GM21526 (cell line): Measurements from ENCODE around the gene LARP4.
"Not testable (repeated sequence)": the region's sequence is repeated elsewhere in the genome, so short reads cannot be mapped to it uniquely, and the experiment has no call there.

Experiments used
- ATAC-seq: cut with Tn5 transposase; IDR thresholded peaks from one replicate; pipeline ENCODE4 v1.9.1; 2021; ENCODE audit warnings: moderate library complexity; ENCODE audit not compliant: unreplicated experiment, low FRiP score

Gene LARP4

GRCh38 chr12:50400104-50400637, 514 bp upstream of the LARP4 start:
- ATAC-seq = peak; percentile 6

DNA sequence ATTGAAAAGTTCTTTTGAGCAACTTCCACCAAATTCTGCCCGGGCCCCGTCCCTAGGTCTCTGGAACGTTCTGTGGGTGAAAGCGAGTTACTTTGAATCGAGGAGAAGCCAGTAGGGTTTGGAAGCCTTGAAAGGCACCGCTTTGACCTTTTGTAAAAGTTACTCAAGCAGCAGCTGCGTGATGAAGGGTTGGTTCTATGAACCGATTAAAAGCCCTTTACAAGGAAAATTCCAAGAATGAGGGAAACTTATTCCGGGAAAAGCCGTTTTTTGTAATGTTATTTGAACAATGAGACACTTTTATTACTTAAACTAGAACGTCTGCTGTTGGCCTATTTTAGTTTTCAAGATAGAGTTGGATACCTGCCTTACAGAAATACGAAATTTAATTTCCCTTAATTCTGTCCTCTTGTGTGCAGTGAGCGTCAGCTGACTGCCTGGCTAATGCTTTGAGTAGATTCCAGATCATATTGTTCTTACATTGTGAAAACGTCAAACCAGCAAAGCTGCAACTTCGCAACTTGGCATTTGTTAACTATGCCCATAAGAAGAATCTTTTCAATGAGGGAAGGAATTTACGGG, 906 bp downstream of the LARP4 start:
- no peak for ATAC-seq

GRCh38 chr12:50402264-50403000, 1.7 kb downstream of the LARP4 start:
- no peak for ATAC-seq

DNA sequence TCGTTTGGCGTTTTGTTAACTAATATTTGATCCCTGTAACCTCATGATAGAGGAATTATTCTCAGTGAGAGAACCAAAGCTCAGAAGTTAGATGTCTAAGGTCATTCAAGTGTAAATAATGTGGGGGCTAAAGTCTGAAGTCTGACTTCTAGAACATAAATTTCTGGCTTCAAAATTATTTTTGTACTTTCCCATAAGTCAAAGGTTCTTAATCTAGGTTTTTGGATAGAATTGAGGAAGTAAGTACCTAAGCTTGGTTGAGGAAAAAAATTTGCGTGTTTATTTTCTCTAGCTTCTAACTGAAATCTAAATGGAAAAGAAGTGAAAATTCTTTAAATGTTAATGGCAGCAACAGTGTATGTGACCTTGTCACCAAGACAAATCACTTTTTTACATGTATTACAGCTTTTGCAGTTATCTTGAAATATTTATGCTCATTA, 2.3 kb downstream of the LARP4 start:
- ATAC-seq = no peak

GRCh38 chr12:50404307-50404706, 3.6 kb downstream of the LARP4 start:
- no peak for ATAC-seq

GRCh38 chr12:50411051-50411660, 10.5 kb downstream of the LARP4 start:
- no peak for ATAC-seq

GRCh38 chr12:50415899-50416479, 15.3 kb downstream of the LARP4 start:
- ATAC-seq = no peak

GRCh38 chr12:50419112-50419909, 18.6 kb downstream of the LARP4 start:
- no peak for ATAC-seq

- not testable (repeated sequence) for ATAC-seq
Measured at GRCh38 chr12:50422855-50423254, 22.2 kb downstream of the LARP4 start.

- ATAC-seq = not testable (repeated sequence)
Measured at GRCh38 chr12:50423342-50423741, 22.7 kb downstream of the LARP4 start.

DNA sequence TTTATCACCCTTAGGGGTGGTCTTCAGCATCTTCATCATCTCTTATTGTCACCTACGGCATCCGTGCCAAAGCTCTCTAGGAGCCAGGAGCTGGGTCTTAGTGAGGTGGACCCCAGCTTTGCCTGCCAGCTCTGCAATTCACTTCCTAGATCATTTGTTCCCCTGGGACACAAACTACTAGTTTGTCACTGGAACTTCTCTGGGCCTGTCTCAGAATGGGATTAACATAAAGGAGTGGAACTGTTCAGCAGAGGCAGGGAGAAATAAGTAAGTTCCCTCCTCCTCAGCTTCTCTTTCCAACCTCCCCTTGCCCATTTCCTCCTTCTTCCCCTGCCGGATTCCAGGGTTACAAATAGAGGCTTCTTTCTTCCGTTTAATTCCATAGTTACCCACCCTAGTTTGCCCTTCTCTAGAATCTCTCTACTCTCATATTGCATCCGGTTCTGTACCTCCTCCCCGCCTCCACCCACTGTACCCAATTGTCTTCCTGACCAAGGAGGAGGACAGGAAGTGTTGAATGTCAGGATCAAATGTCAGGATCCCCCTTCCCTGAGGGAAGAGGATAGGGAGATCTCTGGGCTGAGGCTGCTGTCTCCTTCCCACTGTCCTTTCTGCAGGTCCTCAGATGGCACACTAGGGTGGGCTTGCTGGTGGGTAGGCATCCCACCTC, 25.0 kb downstream of the LARP4 start:
- no peak for ATAC-seq

DNA sequence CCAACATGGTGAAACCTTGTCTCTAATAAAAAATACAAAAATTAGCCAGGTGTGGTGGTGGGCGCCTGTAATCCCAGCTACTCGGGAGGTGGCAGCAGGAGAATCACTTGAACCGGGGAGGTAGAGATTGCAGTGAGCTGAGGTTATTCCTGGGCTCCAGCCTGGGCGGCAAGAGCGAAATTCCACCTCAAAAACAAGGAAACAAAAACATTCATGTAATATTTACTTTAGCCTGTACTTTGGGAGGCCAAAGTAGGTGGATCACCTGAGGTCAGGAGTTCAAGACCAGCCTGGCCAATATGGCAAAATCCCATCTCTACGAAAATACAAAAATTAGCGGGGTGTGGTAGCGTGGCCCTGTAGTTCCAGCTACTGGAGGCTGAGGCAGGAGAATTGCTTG, 31.0 kb downstream of the LARP4 start:
- ATAC-seq = not testable (repeated sequence)

DNA sequence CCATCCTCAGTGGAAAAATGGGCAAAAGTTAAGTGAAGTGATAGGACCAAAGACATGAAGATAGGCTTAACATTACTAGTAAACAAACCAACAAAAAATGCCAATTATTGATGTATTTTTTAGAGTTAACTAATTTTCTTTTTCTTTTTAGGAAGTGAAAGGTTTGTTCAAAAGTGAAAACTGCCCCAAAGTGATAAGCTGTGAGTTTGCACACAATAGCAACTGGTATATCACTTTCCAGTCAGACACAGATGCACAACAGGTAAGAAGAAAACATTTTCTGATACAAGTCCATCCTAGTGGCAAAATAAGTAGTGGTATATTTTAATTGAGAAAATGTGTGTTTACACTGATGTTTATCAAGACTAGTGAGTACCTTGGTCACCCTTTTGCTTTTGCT, 39.6 kb downstream of the LARP4 start:
- no peak for ATAC-seq

DNA sequence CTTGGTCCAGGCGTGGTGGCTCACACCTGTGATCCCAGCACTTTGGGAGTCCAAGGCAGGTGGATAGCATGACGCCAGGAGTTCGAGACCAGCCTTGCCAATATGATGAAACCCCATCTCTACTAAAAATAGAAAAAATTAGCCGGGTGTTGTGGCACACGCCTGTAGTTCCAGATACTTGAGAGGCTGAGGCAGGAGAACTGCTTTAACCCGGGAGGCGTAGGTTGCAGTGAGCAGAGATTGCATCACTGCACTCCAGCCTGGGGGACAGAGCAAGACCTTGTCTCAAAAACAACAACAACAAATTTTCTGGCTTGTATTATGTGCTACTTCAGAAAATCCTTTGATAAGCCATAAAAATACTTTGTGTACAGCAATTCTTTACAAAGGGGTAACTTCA, 41.1 kb downstream of the LARP4 start:
- no peak for ATAC-seq

GRCh38 chr12:50442178-50442908, 41.7 kb downstream of the LARP4 start:
- ATAC-seq = no peak

GRCh38 chr12:50449671-50450070, 49.0 kb downstream of the LARP4 start:
- not testable (repeated sequence) for ATAC-seq

DNA sequence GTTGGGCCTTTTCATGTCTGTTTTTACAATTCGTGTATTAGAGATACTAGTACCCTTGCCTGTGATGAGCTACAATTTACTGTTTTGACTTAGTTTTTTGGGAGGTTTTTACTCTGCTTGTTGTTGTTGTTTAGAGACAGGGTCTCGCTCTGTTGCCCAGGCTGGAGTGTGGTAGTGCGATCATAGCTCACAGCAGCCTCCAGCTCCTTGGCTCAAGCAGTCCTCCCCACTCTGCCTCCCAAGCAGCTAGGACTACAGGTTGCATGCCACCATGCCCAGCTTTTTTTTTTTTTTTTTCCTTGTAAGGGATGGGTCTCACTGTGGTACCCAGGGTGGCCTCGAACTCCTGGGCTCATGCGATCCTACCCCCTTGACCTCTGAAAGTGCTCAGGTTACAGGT, 52.1 kb downstream of the LARP4 start:
- no peak for ATAC-seq

GRCh38 chr12:50453872-50454271, 53.2 kb downstream of the LARP4 start:
- no peak for ATAC-seq

GRCh38 chr12:50458606-50459005, 57.9 kb downstream of the LARP4 start:
- ATAC-seq = no peak
